ENCODE measurements around the gene AIPL1.
"Not testable (repeated sequence)": the region's sequence is repeated elsewhere in the genome, so short reads cannot be mapped to it uniquely, and the experiment has no call there.

The AIPL1 gene

GRCh38 chr17:6435051-6435450, at the start of gene AIPL1:
Gene AIPL1 (minus strand): TSS chr17:6435121. CDS start chr17:6435104, 17 bp downstream.
- H3K4me3 ChIP-seq (ENCODE audit: low read depth, low read length) = no peak within 1 kb of the TSS
- TF ChIP-seq CTCF (IDR thresholded peaks at IDR 0.05; ENCODE audit: low read depth, low read length, missing control alignments) = no peak
- DNase-seq (ENCODE audit: low read depth) = no peak

- no peak overlapping the region for H3K4me3 ChIP-seq (ENCODE audit: low read depth, low read length)
- no peak for DNase-seq (ENCODE audit: low read depth)
- TF ChIP-seq CTCF (IDR thresholded peaks at IDR 0.05; ENCODE audit: low read depth, low read length, missing control alignments) = no peak
Observed at GRCh38 chr17:6483507-6483906, 48.6 kb upstream of the AIPL1 start.

GRCh38 chr17:6482796-6483195, 47.9 kb upstream of the AIPL1 start:
- DNase-seq (ENCODE audit: low read depth); H3K4me3 ChIP-seq (ENCODE audit: low read depth, low read length): not testable (repeated sequence)

GRCh38 chr17:6482105-6482455, 47.2 kb upstream of the AIPL1 start:
- H3K4me3 ChIP-seq (ENCODE audit: low read depth, low read length) = no peak overlapping the region
- no peak for TF ChIP-seq CTCF (IDR thresholded peaks at IDR 0.05; ENCODE audit: low read depth, low read length, missing control alignments)
- DNase-seq (ENCODE audit: low read depth) = no peak

GRCh38 chr17:6480303-6480675, 45.4 kb upstream of the AIPL1 start:
- no peak for TF ChIP-seq CTCF (IDR thresholded peaks at IDR 0.05; ENCODE audit: low read depth, low read length, missing control alignments)
- no peak overlapping the region for H3K4me3 ChIP-seq (ENCODE audit: low read depth, low read length)
- DNase-seq (ENCODE audit: low read depth) = no peak

- no peak for TF ChIP-seq CTCF (IDR thresholded peaks at IDR 0.05; ENCODE audit: low read depth, low read length, missing control alignments)
- no peak overlapping the region for H3K4me3 ChIP-seq (ENCODE audit: low read depth, low read length)
- DNase-seq (ENCODE audit: low read depth) = no peak
Observed at GRCh38 chr17:6479622-6480302, 44.8 kb upstream of the AIPL1 start.

GRCh38 chr17:6478486-6478885, 43.6 kb upstream of the AIPL1 start:
- no peak for TF ChIP-seq CTCF (IDR thresholded peaks at IDR 0.05; ENCODE audit: low read depth, low read length, missing control alignments)
- no peak overlapping the region for H3K4me3 ChIP-seq (ENCODE audit: low read depth, low read length)
- DNase-seq (ENCODE audit: low read depth) = no peak
